ENCODE data around the gene SLC4A8.

SLC4A8 gene
- 16.3 to 91.1 (median 42.3) reads per million in 18 experiments for total RNA-seq

DNA sequence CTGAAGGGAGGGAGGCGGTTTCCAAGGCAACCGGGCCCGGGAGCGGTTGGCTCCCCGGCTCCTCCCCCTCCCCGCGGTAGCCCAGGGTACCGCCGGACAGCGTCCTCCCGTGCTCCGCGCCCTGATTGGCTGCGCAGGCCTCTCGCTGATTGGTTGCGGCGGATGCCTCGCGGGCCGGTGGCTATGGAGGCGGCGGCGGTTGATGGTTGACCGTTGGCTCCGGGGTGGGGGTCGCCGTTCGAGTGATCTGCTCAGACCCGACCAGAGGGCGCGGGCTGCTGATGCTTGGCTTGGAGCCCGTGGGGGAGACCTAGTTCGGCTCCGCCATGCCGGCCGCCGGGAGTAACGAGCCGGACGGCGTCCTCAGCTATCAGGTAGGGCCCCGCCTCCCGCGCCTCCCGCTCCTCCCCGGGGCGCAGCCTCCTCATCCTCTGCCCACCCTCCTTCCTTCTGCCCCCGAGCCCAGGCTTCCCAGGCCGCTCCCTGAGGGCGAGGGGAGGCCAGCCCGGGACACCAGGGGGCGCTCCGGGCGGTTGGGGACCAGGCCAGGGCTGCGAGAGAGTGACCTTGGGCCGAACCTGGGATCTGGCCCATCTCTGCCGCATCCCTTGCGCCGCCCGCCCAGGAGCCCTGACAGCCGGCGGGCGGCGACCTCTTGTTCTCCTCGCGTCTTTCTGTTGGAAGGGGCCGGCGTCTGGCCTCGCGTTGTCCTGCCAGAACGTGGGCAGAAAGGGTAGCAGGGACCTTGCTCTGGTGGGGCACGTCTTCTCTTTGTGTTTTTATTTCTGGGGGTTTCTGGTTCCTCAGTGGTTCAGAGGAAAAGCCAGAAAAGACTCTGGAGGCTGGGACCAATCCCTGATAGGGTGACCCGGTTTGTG is at the start of gene SLC4A8:
TSS of gene SLC4A8 (plus strand) at position 170 of the 878 bp plus-strand sequence. CDS start at position 327, 157 bp downstream.
- peak; percentile 46 to 51 for DNase-seq

DNA sequence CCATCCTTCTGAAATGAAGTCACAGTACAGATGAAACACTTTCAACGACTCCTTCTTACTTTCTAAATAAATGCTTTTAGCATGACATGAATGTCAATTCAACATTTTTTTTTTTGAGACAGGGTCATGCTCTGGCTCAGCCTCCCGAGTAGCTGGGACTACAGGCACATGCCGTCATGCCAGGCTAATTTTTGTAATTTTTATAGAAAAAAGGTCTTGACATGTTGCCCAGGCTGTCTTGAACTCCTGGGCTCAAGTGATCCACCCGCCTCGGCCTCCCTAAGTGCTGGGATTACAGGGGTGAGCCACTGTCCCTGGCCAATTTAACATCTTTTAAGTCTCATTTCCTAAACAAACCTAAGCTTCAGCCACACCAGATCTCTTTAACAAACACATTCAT is 49.8 kb upstream of the SLC4A8 start:
- no peak for DNase-seq

DNA sequence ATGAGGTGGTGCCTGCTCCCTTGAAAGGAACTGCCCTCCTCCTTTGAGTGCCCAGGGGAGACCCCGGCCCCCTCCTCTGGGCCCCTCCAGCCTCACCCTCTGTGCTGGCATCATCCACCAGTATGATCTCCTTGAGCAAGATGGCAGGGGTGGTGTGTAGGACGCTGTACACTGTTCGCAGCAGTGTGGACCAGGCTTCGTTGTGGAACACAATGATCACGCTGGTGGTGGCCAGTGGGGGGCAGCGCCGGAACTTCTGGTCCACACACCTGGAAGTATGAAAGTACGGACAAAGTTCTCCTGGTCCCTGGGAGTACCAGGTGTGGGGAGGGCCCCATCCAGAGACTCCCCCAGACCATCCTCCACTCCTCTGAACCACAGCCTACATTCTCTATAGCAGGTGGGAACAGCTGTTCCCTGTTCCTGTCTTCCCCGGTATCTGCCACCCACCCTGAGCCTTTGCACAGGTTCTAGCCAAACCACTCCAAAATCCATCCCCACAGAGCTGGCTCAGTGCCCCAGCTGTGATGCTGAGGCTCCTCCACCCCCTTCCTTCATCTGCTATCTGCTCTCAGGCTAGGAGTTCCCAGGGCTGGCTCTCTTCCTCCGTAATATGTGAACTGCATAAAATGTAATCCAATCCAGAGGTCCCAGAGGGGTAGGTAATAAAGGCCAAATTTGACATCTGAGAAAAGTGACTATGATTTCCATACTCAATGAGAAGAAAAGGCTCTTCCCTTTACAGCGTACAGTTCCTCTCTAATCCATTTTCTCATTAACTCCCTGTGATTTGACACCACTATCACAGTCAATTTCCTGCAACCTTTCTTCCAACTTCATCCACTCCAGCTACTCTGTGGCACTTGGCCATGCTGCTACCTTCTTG is 47.3 kb upstream of the SLC4A8 start:
- DNase-seq: no peak

DNA sequence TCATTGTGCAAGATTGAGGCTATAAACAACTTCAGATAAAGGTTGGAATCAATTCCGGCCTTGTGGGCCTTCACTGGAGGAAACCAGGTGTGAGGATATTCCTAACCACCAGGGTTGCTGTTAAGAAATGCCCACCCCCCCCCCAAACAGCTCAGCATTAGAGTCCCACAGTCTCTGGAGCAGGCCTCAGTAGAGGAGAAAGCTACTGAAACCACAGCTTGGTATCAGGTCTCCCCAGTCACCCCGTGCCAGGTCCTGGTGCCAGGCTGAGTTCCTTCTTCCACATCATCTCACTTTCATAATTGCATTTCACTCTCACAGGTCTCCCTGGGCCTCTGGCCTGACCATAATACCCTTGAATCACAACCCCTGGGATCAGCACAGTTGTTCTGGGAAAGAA is 45.9 kb upstream of the SLC4A8 start:
- no peak for DNase-seq

DNA sequence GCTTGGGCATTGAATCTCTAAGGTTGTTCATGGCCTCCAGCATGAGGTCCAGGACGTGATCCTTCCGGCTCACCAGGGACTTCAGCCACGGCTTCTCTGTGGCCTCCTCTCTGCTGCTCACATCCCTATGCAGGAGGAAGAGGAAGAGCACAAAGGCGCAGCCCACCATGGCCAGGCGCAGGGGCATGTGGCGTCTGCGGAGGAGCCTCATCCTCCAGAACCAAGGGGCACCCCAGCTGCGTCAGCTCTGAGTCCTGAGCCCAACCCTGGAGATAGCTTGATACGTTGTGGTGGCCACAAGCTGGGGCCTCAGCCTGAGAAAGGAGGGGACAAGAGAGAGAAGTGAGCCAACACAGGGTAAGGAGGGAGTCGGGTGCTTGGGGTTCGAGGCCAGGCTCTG is 45.1 kb upstream of the SLC4A8 start:
- no peak for DNase-seq

DNA sequence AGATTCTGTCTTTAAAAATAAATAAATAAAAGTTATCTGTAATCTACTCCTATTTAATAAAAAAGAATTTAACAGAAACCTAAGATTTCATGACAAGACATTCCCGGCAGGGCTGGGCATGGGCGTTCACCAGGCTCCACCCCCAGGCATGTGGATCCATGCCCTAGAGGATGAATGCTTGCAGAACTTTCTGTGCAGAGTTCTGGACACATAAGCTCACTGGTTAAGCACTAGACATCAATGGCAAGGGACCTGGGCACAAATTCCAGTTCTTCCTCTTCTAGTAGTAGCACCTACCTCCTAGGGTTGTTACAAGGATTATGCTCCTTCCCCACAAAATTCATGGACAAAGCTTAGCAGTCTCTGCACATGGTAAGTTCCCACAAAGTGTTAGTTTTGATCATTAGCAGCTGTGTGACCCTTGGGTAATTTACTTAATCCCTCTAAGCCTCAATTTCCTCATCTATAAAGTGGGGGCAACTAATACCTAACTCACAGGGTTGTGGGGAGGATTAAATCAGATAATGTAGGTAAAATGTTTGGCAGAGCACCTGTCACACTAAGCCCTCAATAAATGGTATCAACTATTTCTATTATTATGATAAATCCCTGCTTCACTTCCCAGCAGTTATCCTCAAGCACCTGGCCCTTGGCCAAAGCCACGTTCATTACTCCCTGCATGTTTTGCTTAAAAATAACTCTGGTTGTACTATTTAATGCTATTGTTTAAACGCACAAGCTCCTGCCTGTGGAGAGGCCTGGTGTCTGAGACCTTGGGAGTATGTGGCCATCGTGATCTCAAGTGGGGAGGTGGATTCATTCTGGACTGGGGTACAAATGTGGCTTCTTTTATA is 43.2 kb upstream of the SLC4A8 start:
- DNase-seq: no peak

DNA sequence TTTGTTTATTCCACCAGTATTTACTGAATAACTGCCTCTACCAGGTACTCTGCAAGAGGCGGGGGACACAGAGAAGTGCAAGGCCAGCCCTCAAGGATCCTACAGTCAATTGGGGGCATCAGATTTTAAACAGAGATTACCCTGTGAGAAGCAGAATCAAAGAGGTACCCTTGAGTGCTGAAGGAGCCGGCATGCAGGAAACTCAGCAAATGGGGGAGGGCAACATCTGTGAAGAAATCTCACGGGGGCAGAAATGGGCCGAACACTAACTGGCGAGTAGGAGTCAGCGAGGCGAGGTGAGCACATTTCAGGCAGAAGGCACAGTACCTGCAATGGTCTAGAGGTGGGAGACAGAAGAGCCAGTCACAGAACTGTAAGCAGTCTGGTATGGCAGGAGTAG is 42.5 kb upstream of the SLC4A8 start:
- DNase-seq: no peak

DNA sequence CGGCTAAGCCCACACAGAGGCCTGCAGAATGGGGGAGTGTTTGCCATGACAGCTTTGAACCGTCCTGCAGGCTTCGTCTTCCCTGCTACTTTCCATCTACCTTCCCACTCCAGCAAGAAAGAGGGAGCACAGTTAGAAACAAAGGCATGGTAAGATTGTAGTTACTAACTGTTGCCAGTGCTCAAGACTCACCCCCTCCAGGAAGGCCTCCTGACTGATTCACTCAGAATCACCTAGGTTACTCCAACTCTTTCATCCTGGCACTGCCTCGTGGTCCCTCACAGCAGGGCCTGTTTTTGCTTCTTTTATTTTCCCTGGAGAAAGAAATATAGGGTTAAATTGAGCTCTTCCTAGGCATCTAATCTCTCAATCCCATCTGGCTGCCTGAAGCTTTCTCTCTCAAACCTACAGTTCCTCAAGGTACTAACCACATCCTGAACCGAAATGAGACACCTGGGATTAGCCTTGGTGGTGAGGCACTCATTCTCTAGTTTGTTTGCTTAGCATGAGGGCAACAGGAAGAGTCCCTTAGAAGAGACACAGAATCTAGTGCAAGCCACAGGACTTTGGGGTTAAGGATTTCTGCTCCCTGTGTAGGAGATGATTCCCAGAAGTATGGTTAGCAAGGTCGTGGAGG is 41.2 kb upstream of the SLC4A8 start:
- DNase-seq: no peak

DNA sequence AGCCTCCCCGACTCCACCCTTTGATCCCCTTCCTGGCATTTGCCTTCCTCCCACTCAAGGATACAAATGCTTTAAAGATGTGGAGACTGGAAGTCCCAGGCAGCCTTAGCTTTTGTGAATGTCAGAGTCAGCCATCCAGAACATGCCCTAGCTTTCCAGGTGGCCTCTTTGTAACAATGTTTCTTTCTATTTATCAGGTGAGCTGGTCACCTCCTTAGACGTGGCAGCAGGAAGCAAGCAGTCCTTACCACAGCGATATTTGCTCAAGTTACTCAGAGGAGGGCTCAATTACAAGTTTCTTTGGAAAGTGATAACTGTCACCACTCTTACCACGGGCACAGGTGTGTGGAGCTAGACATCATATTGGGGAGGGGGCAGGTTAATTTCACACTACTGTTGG is 38.3 kb upstream of the SLC4A8 start:
- DNase-seq: no peak

DNA sequence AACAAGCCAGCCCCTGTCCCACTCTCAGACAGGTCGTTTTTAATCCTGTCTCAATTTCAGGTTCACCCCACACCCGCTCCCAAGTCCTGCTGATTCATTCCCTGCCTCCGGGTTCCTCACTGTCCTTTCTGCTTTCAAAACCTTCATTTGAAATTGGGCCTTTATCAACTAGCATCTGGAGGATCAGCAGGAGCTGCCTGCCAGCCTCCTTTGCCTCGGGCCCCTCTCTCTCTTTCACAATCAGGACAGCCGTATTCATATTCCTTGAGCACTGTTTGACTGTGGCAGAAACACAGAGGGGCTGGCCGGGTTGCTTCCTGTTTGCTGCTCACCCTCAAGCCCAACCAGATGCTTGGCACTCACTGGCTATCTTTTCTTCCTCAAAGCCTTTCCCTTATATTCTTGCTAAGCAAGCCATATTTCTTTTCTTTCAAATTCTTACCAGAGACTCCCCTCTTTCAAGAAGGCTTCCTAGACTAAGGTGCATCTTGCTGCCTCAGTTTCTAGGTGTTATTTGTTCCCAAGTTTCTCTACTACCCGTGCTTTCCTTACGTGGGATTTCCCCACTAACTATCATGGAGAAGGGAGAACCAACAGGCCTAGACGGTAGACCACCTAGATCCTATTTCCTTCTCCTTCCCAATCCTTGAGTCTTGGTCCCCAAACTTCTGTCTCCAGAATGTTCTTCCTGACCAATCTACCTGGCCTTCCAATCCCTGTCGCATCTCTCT is 36.4 kb upstream of the SLC4A8 start:
- DNase-seq: peak; percentile 55 to 71

DNA sequence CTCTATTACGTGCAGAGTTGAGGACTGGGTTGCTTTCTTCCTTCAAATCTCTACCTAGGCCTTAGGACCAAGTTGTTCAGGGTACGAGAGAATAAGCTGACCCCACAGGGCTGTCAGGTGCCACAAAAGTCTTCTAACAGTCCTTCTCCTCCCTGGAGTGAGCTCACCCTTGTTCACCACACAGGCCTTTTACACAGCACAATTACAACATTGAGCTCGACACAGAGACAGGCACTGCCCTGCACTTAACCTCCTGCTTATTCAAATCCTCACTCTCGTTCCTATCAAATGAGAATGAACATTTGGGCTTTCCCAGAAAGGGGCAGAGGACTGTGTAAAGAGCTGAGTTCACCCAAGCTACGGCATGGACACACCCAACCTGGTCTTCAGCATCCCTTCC is 35.8 kb upstream of the SLC4A8 start:
- peak in 1 of 2 donors; percentile 52 for DNase-seq

DNA sequence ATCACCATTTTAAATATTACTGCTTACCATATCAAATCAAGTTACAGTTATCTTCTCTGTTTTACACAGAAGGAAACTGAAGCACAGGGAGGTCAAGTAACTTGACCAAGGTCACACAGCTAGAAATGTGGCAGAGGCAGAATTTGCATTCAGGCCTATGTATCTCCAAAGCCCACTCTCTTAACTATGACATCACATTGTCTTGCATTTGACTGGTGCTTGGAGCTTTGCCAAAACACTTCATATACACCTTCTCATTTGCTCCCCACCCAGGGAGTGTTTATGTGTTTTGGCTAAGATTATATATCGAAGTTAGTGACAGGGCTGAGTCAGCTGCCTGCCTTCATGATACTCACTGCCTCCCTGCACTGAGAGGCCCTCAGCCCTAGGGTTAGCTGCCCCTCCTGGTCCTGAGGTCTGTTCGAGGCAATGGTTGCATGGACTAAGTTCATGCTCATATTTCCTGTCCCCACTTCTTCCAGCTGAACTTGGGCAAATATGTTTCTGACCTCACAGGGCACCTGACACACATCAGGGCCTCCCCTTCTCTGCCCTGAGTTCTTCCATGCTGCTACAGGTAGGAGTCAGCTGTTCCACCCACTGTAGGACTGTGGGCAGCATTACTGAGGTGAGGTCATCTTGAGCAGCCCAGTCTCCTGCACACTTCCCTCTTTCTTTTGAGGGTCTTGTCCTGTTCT is 35.2 kb upstream of the SLC4A8 start:
- peak; percentile 87 to 97 for DNase-seq

DNA sequence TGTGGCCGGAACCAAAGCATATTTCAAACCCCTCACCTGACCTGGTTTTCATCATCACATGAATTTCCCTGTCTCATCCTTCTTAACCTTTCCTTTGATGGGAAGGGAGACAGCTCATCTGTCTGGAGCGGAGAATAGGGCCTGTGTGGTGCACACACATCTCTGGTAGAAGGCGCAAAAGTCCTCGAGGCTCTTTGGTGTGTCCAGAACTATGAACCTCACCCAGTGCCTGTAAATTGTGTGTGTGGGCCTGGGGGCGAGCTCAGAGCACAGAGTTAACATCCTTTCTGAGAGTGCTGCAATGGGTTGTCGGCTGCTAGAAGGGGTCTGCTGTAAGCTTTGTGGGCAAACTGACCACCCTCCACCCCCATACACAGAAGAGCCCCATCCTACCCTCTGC is 34.2 kb upstream of the SLC4A8 start:
- no peak for DNase-seq

DNA sequence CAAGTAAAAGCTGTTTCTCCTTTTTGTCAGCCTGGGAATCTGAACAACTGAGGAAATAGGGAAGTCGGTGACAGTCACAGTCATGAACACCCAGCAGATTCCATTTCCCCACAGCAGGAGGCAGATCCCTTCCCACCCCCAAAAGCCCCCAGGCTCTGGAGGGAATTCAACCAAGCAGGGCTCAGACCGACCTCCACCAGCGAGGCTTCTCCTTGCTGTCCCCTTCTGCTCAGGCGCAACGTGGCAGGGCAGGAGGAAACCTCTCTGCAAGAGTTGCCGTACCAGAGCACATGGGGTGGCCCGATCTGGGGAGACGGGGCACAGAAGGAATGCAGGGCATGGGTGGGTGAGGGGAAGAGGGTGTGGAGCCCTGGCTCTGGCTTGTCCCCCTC is 33.7 kb upstream of the SLC4A8 start:
- DNase-seq: peak; percentile 80 to 94

DNA sequence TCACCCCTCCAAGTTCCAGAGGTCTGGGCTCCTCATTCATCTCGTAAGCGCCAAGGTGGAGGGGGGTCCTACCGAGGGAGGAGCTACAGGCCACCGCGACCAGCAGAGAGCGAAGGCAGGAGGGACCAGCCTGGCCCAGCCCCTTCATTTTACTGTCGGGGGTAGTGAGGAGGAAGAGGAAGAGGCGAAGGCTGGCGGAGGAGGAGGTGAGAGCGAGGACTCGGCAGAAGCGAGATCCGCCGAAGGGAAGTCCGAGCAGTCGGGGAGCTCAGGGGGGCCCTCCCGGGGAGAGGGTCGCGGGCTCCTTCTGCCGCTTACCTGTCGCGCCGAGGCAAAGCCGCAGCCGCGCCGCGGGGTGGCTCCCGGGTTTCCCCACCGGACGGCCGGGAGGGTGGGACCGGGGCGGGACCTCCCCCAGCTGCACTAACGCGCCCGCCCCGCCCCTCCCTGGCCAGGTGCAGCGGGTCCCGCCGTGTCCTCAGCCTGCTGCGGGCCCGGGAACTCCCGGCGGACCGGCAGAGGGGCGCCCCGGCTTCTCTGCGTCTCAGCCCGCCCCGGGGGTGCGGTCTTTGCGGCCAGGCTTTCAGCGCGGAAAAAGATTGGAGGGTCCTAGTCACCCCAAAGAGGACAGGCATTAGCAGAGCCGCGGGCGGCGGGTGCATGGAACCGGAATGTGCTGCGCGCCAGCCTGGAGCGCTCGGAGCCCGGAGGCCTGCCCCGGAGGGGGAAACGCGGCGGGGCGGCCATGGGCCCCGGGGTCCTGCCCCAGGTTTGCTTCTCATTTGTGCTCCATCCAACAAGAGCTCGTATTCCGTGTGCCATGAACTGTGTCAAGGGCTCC is 33.1 kb upstream of the SLC4A8 start, which contains the start of gene GALNT6:
TSS of gene GALNT6 (minus strand) at position 124 of the 841 bp plus-strand sequence. CDS start 11,625 bp downstream, outside the sequence.
- peak; percentile 45 to 78 for DNase-seq

DNA sequence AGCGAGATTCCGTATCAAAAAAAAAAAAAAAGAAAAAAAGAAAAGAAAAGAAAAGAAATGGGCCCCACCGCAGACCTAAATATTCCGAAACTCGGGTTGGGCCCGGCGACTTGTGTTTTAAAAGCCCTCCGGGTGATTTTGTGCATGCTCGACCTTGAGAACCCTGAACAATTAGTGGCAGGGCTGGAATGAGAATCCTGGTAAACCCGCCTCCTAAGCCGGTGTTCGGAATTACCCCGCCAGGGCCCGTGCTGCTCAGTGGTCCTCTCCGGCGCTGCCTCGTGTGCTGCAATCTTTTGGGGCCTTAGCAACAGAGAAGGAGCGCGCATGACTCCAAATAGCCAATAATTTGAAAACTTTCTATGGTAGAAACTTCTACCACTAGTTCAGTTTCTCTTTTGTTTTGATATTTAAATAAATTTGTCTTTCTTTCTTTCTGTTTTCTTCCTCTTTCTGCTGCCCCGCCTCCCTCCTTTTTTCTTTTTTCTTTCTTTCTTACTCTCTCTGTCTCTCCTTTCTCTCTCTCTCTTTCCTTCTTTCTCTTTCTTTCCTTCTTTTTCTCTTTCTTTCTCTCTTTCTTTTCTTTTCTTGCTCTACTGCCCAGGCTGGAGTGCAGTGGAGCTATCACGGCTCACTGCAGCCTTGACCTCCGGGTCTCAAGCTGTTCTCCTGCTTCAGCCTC is 31.9 kb upstream of the SLC4A8 start:
- DNase-seq: peak; percentile 30 to 63

DNA sequence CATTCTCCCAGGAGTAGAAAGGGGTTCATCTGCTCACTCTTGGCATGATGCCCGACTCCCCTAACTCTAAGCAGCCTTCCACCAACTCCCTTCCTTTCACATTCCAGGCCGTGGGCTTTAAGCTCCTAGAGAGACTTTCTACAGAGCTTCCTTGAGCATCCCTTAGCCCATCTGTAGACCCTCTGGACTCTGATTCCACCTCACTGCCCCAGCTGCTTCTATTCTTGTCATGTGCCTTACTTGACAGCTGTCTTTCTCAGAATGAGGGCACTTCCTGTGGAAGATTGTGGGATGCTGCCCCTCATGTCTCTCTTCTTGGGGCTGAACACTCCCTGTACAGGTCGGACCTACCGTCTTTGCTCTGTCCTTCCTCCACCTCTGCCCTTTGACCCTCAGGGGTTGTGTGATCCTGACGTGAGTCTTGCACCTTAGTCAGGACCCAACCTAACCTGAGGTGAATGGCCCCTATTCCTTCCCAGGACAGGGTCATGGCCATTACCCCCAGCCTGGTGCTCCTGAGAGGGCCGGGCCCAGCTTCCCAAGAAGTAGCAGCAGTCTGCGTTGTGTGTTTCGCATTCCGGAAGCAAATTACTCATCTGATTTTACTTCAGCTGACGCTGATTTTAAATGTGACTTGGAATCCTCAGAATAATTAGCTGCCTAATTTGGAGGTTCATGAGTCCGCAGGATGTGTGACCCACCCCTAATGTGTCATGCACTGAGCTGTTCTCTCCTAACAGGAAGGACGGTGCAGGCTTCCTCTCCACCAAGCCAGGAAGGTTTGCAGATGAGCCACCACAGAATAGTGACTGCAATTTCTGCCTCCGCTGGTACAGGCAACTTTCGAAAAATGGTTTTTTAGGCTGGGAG is 30.7 kb upstream of the SLC4A8 start:
- DNase-seq: peak; percentile 84 to 95
